ENCODE data around the gene FIGLA. TPM values are rescaled to one million over a fixed set of nuclear protein-coding genes. Genes with fewer than 3 reads are reported as not detected.

Gene FIGLA
- total and polyA plus RNA-seq, 2 of the 8 experiments (the other 6 are each of a cell fraction or from before 2014, with no cell fraction given): not detected

GRCh38 chr2:70729647-70730046 lies 60.8 kb downstream of the FIGLA start:
- H2AK5ac ChIP-seq (ENCODE audit: low read depth, low read length): no peak overlapping the region
- no peak overlapping the region for H2AFZ ChIP-seq (ENCODE audit: low read length)
- no peak overlapping the region for H4K5ac ChIP-seq (ENCODE audit: insufficient read length, low read depth, low read length)
- no peak overlapping the region for H2BK120ac ChIP-seq (replicated peaks; ENCODE audit: low read depth, low read length)
- no peak overlapping the region for H3K56ac ChIP-seq (replicated peaks; ENCODE audit: insufficient read length, low read depth, low read length)
- H4K20me1 ChIP-seq (replicated peaks in 1 of 2; ENCODE audit: control insufficient read depth in 1 of 2, insufficient read depth in 2 of 2, low read length in 2 of 2): peaks cover 5 to 25% of the 10 kb centered on the region in 2 experiments
- peaks cover 37% of the 10 kb centered on the region for H3K79me1 ChIP-seq (ENCODE audit: low read depth, low read length)
- H3K4ac ChIP-seq (replicated peaks; ENCODE audit: insufficient read length, low read depth, low read length): no peak overlapping the region
- H2BK12ac ChIP-seq (ENCODE audit: low read depth, low read length): no peak overlapping the region
- no peak overlapping the region for H4K8ac ChIP-seq (ENCODE audit: extremely low read depth, insufficient read depth, low read length)
- H3K9me3 ChIP-seq (ENCODE audit: insufficient read depth in 2 of 2, low read depth in 1 of 2, low read length in 1 of 2): no peaks in the 10 kb centered on the region
- H3K9ac ChIP-seq (replicated peaks in 1 of 4; ENCODE audit: extremely low read depth in 1 of 4, low read depth in 3 of 4, low read length in 3 of 4): no peak overlapping the region
- DNase-seq (ENCODE audit: low read depth in 1 of 2, low spot score in 2 of 2): no peak
- no peak overlapping the region for H3K14ac ChIP-seq (ENCODE audit: insufficient read length)
- H2BK20ac ChIP-seq (ENCODE audit: low read length): no peak overlapping the region
- H2BK5ac ChIP-seq (ENCODE audit: low read depth, low read length): no peak overlapping the region
- ChIA-PET CTCF (ENCODE audit: partially characterized antibody) (interaction anchor here (1.0 kb wide), 1 partner anchor 9 kb away, joined by 4 read pairs; no protein-coding TSS in a partner anchor), POLR2A (ENCODE audit: partially characterized antibody) (no interaction called here)
- H3K4me1 ChIP-seq (replicated peaks in 1 of 4; ENCODE audit: control insufficient read depth in 3 of 4, insufficient read depth in 4 of 4, low read length in 3 of 4): peaks cover 38 to 67% (median 51%) of the 10 kb centered on the region in 4 experiments
- 83% methylated on average over 1 of the region's 1 CpG; no CpG with 5 or more reads in 1 of the 2 experiments for WGBS, 2 experiments (ENCODE audit: extremely low coverage in 1 of 2, insufficient coverage in 1 of 2, insufficient read length in 1 of 2, insufficient replicate concordance in 2 of 2, low coverage in 1 of 2, low lambda C conversion rate in 2 of 2, missing lambda C conversion rate in 1 of 2)
- FAIRE-seq: no peak
- H3K23me2 ChIP-seq (ENCODE audit: low read depth, low read length): no peaks in the 10 kb centered on the region
- no peak overlapping the region for H2BK15ac ChIP-seq (ENCODE audit: low read length)
- no peak overlapping the region for H3K4me3 ChIP-seq (ENCODE audit: extremely low read depth in 1 of 4, insufficient read depth in 2 of 4, low read depth in 3 of 4, low read length in 4 of 4)
- H3K4me2 ChIP-seq (ENCODE audit: insufficient read depth in 1 of 2, low read depth in 2 of 2, low read length in 2 of 2): no peak overlapping the region
- H3K18ac ChIP-seq (ENCODE audit: extremely low read depth, low read length): no peak overlapping the region
- H4K91ac ChIP-seq (replicated peaks; ENCODE audit: insufficient read length, low read length): no peak overlapping the region
- H3K27me3 ChIP-seq (replicated peaks in 1 of 4; ENCODE audit: control insufficient read depth in 3 of 4, extremely low read depth in 1 of 4, insufficient read depth in 3 of 4, low read length in 3 of 4): no peaks in the 10 kb centered on the region
- no peaks in the 10 kb centered on the region for H3K36me3 ChIP-seq (ENCODE audit: control insufficient read depth in 2 of 4, insufficient read depth in 4 of 4, low read length in 3 of 4)
- H3K23ac ChIP-seq (ENCODE audit: insufficient read length): no peak overlapping the region
- no peak overlapping the region for H3K27ac ChIP-seq (ENCODE audit: low read depth, low read length)
- peaks cover 27 to 84% of the 10 kb centered on the region in 2 experiments for H3K79me2 ChIP-seq (ENCODE audit: control insufficient read depth in 1 of 2, insufficient read depth in 2 of 2, low read length in 2 of 2)
- no peak for TF ChIP-seq JUN (IDR thresholded peaks at IDR 0.05; ENCODE audit: low read depth, low read length)
- no peak for TF ChIP-seq SIN3A (conservative IDR thresholded peaks at IDR 0.05 in 1 of 2, IDR thresholded peaks at IDR 0.05 in 1 of 2; ENCODE audit: low read depth in 1 of 2, low read length in 2 of 2)
- TF ChIP-seq PHF8 (conservative IDR thresholded peaks at IDR 0.05; ENCODE audit: low read depth, low read length): no peak
- no peak for TF ChIP-seq CHD2 (IDR thresholded peaks at IDR 0.05; ENCODE audit: low read length)
- TF ChIP-seq HDAC6 (IDR thresholded peaks at IDR 0.05; ENCODE audit: low read depth, low read length): no peak
- TF ChIP-seq CHD1 (IDR thresholded peaks at IDR 0.05; ENCODE audit: low read depth, low read length): no peak
